Measurements from ENCODE around the gene MEIS2.

The MEIS2 gene

DNA sequence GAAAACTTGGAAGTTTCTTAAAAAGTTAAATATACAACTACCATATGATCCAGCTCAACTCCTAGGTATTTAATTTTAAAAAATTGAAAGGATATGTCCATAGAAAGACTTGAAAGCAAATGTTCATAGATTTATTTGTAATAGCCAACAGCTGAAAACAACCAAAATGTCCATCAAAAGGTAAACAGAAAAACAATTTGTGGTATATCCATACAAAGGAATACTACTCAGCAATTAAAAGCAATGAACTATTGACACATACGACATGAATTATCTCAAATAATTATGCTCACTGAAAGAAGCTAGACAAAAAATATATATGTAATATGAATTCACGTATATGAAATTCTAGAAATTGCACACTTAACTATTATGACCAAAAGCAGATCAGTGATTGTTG, 249.5 kb downstream of the MEIS2 start:
- no peak for DNase-seq
- Mint-ChIP-seq H3K4me1 (no peaks in the 10 kb centered on the region), H3K27me3 (no peaks in the 10 kb centered on the region), H3K9me3 (no peaks in the 10 kb centered on the region), H3K27ac (no peak overlapping the region), H3K36me3 (no peaks in the 10 kb centered on the region), H3K4me3 (no peak overlapping the region)
- CTCF ChIA-PET, result no interaction called here

GRCh38 chr15:36845270-36845669, 255.1 kb downstream of the MEIS2 start:
- no peak for DNase-seq
- H3K27ac Mint-ChIP-seq, result no peak overlapping the region
- H3K36me3 Mint-ChIP-seq, result no peaks in the 10 kb centered on the region
- no peak overlapping the region for H3K4me3 Mint-ChIP-seq
- no peaks in the 10 kb centered on the region for H3K4me1 Mint-ChIP-seq
- CTCF ChIA-PET, result no interaction called here
- peaks cover 4% of the 10 kb centered on the region for H3K27me3 Mint-ChIP-seq
- H3K9me3 Mint-ChIP-seq, result no peaks in the 10 kb centered on the region

DNA sequence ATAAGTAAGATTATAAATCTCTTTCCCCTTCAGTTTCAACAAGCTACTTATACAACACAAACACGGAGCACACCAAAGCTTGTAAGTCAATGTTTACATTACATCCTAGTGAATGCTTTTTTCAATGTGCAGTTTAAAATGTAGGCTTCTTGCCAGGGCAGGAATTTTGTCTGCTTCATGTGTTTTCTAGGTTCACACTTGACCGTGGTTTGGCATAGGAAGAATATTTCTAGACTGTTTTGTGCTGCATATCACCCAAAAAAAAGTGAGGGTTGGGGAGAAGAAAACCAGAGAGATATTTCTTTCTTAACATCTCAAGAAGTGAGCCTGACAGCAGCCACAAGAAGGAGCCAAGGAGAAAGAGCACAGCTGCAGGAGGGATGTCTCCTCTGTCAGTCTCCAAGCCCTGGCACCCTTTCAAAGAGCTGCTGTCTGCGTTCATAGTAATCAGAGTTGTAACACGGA, 255.8 kb downstream of the MEIS2 start:
- no peak for DNase-seq
- Mint-ChIP-seq H3K27me3 (peaks cover 4% of the 10 kb centered on the region), H3K36me3 (no peaks in the 10 kb centered on the region), H3K4me3 (no peak overlapping the region), H3K27ac (no peak overlapping the region), H3K4me1 (no peaks in the 10 kb centered on the region), H3K9me3 (no peaks in the 10 kb centered on the region)
- CTCF ChIA-PET, result no interaction called here

- H3K9me3 Mint-ChIP-seq, result no peaks in the 10 kb centered on the region
- H3K27ac Mint-ChIP-seq, result no peak overlapping the region
- CTCF ChIA-PET, result no interaction called here
- no peak for DNase-seq
- peaks cover 4% of the 10 kb centered on the region for H3K27me3 Mint-ChIP-seq
- no peaks in the 10 kb centered on the region for H3K4me1 Mint-ChIP-seq
- no peak overlapping the region for H3K4me3 Mint-ChIP-seq
- no peaks in the 10 kb centered on the region for H3K36me3 Mint-ChIP-seq
Measured at GRCh38 chr15:36843822-36844221, 256.5 kb downstream of the MEIS2 start.

DNA sequence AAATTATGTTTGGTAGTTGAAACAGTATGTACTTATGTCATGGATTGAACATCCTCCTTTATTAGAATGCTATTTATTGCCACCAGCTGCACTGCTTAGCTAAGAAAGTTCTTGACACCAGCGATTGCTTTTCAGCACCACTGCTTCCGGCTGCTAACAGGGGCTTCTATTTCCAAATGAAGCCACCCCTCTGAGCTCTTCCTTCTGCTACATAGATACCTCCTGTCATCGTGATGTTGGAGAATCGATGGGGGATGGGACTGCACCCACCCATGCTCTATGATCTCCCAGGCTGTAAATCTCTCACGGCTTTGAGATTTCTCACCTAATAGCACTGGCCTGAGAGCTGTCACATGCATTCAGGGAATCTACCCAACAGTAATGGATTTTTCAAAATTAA, 259.2 kb downstream of the MEIS2 start:
- no peak for DNase-seq
- no peaks in the 10 kb centered on the region for H3K36me3 Mint-ChIP-seq
- peaks cover 4% of the 10 kb centered on the region for H3K27me3 Mint-ChIP-seq
- no peaks in the 10 kb centered on the region for H3K4me1 Mint-ChIP-seq
- CTCF ChIA-PET, result no interaction called here
- no peaks in the 10 kb centered on the region for H3K9me3 Mint-ChIP-seq
- H3K4me3 Mint-ChIP-seq, result no peak overlapping the region
- no peak overlapping the region for H3K27ac Mint-ChIP-seq

Data from activated naive CD4-positive, alpha-beta T cell treated with anti-CD3 and anti-CD28 coated beads, Interleukin-2, amount 10 ng/mL, durations not matched to agents 7 days and 5 days (primary cell).